ENCODE data around the gene IRF5. TPM values are rescaled to one million over a fixed set of nuclear protein-coding genes. Genes with fewer than 3 reads are reported as not detected.
"Not testable (repeated sequence)": the region's sequence is repeated elsewhere in the genome, so short reads cannot be mapped to it uniquely, and the experiment has no call there.

IRF5 gene
- total RNA-seq, 2 experiments from 2014 or later: 6.5 to 6.7 TPM

GRCh38 chr7:128911423-128912031 is 26.2 kb upstream of the IRF5 start:
- H3K27ac Mint-ChIP-seq: no peak overlapping the region
- peaks cover 42% of the 10 kb centered on the region for H3K27me3 Mint-ChIP-seq
- H3K4me1 Mint-ChIP-seq: peaks cover 3% of the 10 kb centered on the region
- ChIA-PET POLR2A (no interaction called here), CTCF (interaction anchor here (0.9 to 1.4 kb wide), 5 partner anchors 9 to 180 kb away, joined by 3 to 4 read pairs (median 3); no protein-coding TSS in a partner anchor)
- H3K4me3 Mint-ChIP-seq: no peak overlapping the region
- no peaks in the 10 kb centered on the region for H3K9me3 Mint-ChIP-seq
- no peaks in the 10 kb centered on the region for H3K36me3 Mint-ChIP-seq (ENCODE audit: low read depth)
- DNase-seq: no peak

GRCh38 chr7:128912281-128912680 is 25.4 kb upstream of the IRF5 start:
- CTCF ChIA-PET: interaction anchor here (1.2 to 1.4 kb wide), 3 partner anchors 9 to 179 kb away, joined by 3 to 4 read pairs (median 4); no protein-coding TSS in a partner anchor
- Mint-ChIP-seq H3K4me1 (peaks cover 3% of the 10 kb centered on the region), H3K27me3 (peaks cover 50% of the 10 kb centered on the region), H3K4me3 (no peak overlapping the region), H3K9me3 (no peaks in the 10 kb centered on the region), H3K36me3 (ENCODE audit: low read depth) (no peaks in the 10 kb centered on the region), H3K27ac (no peak overlapping the region)
- no peak for DNase-seq
- POLR2A ChIA-PET: no interaction called here

- peaks cover 55% of the 10 kb centered on the region for H3K27me3 Mint-ChIP-seq
- H3K9me3 Mint-ChIP-seq; H3K36me3 Mint-ChIP-seq (ENCODE audit: low read depth); H3K4me1 Mint-ChIP-seq; POLR2A ChIA-PET; DNase-seq; CTCF ChIA-PET; H3K4me3 Mint-ChIP-seq; H3K27ac Mint-ChIP-seq: not testable (repeated sequence)
Measured at GRCh38 chr7:128912709-128913495, 24.8 kb upstream of the IRF5 start.

- Mint-ChIP-seq H3K4me3 (no peak overlapping the region), H3K27ac (no peak overlapping the region), H3K4me1 (peaks cover 3% of the 10 kb centered on the region), H3K27me3 (peaks cover 61% of the 10 kb centered on the region), H3K9me3 (no peaks in the 10 kb centered on the region), H3K36me3 (ENCODE audit: low read depth) (no peaks in the 10 kb centered on the region)
- POLR2A ChIA-PET: no interaction called here
- DNase-seq: no peak
- CTCF ChIA-PET: interaction anchor here (0.5 kb wide), 1 partner anchor 110 kb away, joined by 3 read pairs; no protein-coding TSS in a partner anchor
Measured at GRCh38 chr7:128913870-128914565, 23.7 kb upstream of the IRF5 start.

- Mint-ChIP-seq H3K27ac (no peak overlapping the region), H3K4me1 (peaks cover 3% of the 10 kb centered on the region), H3K9me3 (no peaks in the 10 kb centered on the region), H3K27me3 (peaks cover 61% of the 10 kb centered on the region), H3K36me3 (ENCODE audit: low read depth) (no peaks in the 10 kb centered on the region), H3K4me3 (no peak overlapping the region)
- DNase-seq: no peak
- CTCF ChIA-PET: no interaction called here
- POLR2A ChIA-PET: no interaction called here
Measured at GRCh38 chr7:128914566-128915151, 23.1 kb upstream of the IRF5 start.

GRCh38 chr7:128915271-128915819 is 22.4 kb upstream of the IRF5 start:
- Mint-ChIP-seq H3K27me3 (peaks cover 62% of the 10 kb centered on the region), H3K27ac (no peak overlapping the region), H3K9me3 (no peaks in the 10 kb centered on the region), H3K4me1 (peaks cover 3% of the 10 kb centered on the region), H3K4me3 (no peak overlapping the region), H3K36me3 (ENCODE audit: low read depth) (no peaks in the 10 kb centered on the region)
- POLR2A ChIA-PET: no interaction called here
- CTCF ChIA-PET: no interaction called here
- no peak for DNase-seq

- DNase-seq: no peak
- ChIA-PET POLR2A (no interaction called here), CTCF (no interaction called here)
- Mint-ChIP-seq H3K9me3 (no peaks in the 10 kb centered on the region), H3K36me3 (ENCODE audit: low read depth) (no peaks in the 10 kb centered on the region), H3K4me1 (peaks cover 3% of the 10 kb centered on the region), H3K4me3 (no peak overlapping the region), H3K27me3 (peaks cover 63% of the 10 kb centered on the region), H3K27ac (no peak overlapping the region)
Measured at GRCh38 chr7:128915841-128916642, 21.7 kb upstream of the IRF5 start.

GRCh38 chr7:128916643-128916915 is 21.1 kb upstream of the IRF5 start:
- no peak for DNase-seq
- POLR2A ChIA-PET: no interaction called here
- Mint-ChIP-seq H3K36me3 (ENCODE audit: low read depth) (no peaks in the 10 kb centered on the region), H3K9me3 (no peaks in the 10 kb centered on the region), H3K4me3 (no peak overlapping the region), H3K27me3 (peaks cover 61% of the 10 kb centered on the region), H3K27ac (no peak overlapping the region), H3K4me1 (peaks cover 3% of the 10 kb centered on the region)
- CTCF ChIA-PET: no interaction called here

GRCh38 chr7:128917122-128917521 is 20.6 kb upstream of the IRF5 start:
- Mint-ChIP-seq H3K4me3 (no peak overlapping the region), H3K36me3 (ENCODE audit: low read depth) (no peaks in the 10 kb centered on the region), H3K4me1 (peaks cover 3% of the 10 kb centered on the region), H3K27me3 (peaks cover 56% of the 10 kb centered on the region), H3K9me3 (no peaks in the 10 kb centered on the region), H3K27ac (no peak overlapping the region)
- POLR2A ChIA-PET: no interaction called here
- CTCF ChIA-PET: no interaction called here
- DNase-seq: no peak

GRCh38 chr7:128918016-128918665 is 19.6 kb upstream of the IRF5 start:
- CTCF ChIA-PET: no interaction called here
- H3K36me3 Mint-ChIP-seq (ENCODE audit: low read depth): no peaks in the 10 kb centered on the region
- H3K4me3 Mint-ChIP-seq: no peak overlapping the region
- POLR2A ChIA-PET: no interaction called here
- H3K9me3 Mint-ChIP-seq: no peaks in the 10 kb centered on the region
- H3K4me1 Mint-ChIP-seq: peaks cover 3% of the 10 kb centered on the region
- no peak for DNase-seq
- peaks cover 53% of the 10 kb centered on the region for H3K27me3 Mint-ChIP-seq
- H3K27ac Mint-ChIP-seq: no peak overlapping the region

GRCh38 chr7:128919241-128919640 is 18.5 kb upstream of the IRF5 start:
- CTCF ChIA-PET: no interaction called here
- DNase-seq: no peak
- no peaks in the 10 kb centered on the region for H3K9me3 Mint-ChIP-seq
- H3K36me3 Mint-ChIP-seq (ENCODE audit: low read depth): no peaks in the 10 kb centered on the region
- H3K27me3 Mint-ChIP-seq: peaks cover 56% of the 10 kb centered on the region
- peaks cover 3% of the 10 kb centered on the region for H3K4me1 Mint-ChIP-seq
- H3K27ac Mint-ChIP-seq: no peak overlapping the region
- POLR2A ChIA-PET: no interaction called here
- H3K4me3 Mint-ChIP-seq: no peak overlapping the region
